Measurements from ENCODE around the gene DUSP22.

Gene DUSP22

DNA sequence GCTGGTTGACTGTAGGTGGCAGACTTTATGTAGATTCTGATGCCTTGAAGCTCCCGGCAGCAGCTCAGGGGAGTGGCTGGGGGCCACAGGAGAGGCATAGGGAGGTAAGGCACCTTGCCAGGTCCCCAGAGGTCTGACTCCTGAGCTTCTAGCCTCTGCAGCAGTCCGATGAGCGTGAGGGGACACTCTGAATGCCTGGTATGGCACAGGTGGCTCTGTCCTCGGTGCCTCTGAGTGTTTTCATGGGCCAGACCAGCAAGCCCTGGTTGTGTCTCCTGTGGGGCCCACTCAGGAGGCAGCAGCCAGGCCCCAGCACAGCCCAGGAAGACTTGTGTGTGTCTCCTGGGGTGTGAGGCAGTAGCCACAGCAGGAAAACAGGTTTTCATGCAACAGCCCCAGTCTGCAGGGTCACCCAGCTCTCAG is 59.6 kb downstream of the DUSP22 start:
- DNase-seq (ENCODE audit: low read depth in 2 of 2), result no peak

- DNase-seq (ENCODE audit: low read depth in 2 of 2), result no peak
Measured at GRCh38 chr6:352474-352873, 60.2 kb downstream of the DUSP22 start.

GRCh38 chr6:352896-353470 is 60.7 kb downstream of the DUSP22 start:
- no peak for DNase-seq (ENCODE audit: low read depth in 2 of 2)

- DNase-seq (ENCODE audit: low read depth in 2 of 2), result no peak
Measured at GRCh38 chr6:353642-354614, 61.6 kb downstream of the DUSP22 start.

GRCh38 chr6:354631-355280 is 62.5 kb downstream of the DUSP22 start:
- DNase-seq (ENCODE audit: low read depth in 2 of 2), result no peak

DNA sequence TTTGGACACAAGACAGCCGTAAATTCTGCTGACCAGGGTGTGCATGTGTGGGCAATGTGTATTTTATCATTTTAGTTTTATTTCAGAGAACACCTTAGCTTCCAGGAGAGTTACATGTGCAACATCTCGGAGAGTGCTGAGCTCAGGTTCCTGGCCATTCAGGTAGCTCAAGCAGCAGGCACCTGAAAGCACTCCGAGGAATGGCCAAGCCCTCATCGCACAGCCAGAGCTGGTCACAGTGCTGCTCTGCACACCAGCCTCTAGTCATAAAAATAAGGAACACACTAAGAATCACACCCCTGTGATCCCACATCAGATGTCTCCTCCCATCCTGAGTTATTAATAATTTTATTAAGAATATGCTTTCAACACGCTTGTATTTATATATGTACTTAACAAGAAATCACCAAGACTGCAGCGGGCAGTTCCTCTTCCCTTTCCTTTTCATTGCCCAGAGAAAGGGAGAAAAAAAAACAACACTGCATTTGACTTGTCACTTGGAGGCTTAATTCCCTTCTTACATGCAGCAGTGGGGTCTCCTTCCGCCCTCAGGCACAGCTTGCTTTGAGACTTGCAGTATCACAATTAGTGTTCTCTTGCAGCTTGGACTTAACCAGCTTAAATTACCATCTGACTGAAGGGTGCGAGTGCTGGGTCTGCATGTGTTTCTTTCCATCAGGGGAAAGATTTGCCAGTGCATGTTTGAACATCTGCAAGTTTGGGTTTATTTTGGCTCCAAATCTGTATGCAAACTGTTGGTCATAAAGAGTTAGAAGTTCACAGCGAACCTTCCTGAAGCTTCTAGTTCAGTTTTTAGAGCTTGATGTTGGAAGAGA is 63.3 kb downstream of the DUSP22 start:
- DNase-seq (ENCODE audit: low read depth in 2 of 2), result no peak

DNA sequence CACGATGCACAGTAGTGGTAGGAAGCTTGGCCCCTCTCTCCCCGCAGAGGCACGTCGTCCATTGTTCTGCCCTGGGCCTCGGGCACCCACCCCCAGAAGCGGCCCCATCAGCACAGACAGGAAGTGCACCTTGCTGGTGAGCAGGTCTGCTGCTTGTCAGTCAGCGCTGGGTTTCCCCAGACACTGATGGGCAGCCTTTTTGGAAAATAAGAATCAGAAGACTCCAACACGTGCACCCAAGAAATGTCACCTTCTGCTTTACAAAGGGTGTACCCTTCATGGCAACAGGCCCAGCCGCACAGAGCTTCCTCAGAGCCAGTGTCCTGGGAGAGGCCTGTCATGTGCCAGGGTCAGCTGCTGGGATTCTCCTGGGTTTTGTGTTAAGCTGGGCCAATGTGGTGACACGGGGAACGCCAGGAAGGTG is 64.6 kb downstream of the DUSP22 start:
- peak in 1 of 2 donors; percentile 27 for DNase-seq (ENCODE audit: low read depth in 2 of 2)

DNA sequence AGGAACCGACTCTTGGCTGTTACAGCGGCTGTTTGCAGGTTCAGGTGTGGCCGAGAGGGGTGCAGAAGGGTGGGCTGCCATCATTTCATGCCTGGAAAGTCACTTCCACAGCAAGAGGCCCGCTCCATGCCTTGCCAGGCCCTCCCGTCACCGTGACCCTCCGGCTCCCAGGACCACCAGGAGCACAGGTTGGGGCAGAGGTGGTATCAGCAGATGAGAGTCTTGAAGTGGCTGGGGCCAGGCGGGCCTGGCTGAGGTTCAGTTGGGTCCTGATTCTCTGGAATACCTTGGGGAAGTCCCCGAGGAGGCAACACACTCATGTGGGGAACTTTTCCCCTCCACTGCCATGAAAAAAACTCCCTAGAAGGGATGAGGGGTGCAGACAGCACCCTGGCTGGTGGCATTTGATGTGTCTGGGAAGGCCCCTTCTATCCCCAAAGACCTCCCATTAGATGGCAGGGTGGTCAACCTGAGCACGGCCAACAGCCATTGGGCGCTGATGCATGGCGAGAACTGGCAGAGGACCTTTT is 65.0 kb downstream of the DUSP22 start:
- DNase-seq (ENCODE audit: low read depth in 2 of 2), result no peak

- DNase-seq (ENCODE audit: low read depth in 2 of 2), result no peak
Measured at GRCh38 chr6:357791-358341, 65.6 kb downstream of the DUSP22 start.

DNA sequence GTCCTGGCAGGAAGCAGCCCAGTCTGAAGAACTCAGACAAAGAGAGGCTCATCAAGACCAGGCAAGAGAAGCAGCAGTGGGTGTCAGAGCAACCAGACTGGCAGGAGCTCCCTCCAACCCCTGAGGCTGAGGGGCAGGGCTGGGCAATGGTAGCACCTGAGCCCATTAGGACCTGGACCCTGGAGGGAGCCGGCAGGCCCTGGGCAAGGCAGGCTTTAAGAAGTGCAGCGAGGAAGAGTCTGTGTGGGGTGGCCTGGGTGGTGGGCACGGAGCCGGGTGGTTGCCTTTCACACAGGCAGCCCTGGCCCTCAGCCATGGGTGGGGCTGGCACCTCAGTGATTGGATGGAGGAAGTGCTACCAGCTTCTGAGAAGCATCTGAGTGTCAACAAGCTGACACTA is 66.1 kb downstream of the DUSP22 start:
- no peak for DNase-seq (ENCODE audit: low read depth in 2 of 2)

DNA sequence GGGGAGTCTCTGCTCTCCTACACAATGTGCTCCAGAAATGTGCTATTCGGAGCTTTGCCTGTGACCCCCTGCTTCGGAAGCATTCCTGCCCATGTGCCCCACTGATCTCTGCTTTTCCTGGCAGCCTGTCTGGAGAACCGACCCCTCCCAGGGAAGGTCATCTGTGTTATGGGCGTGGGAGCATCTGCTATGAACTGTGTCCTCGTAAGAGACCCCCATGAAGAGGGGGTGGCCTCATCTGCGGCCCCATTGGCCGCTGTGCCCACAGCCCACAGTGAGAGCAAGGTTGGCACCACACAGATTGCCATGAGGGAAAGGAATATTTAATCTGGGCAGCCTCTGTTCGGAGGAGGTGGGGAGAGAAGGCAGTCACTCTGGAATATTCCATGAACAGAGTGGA is 66.6 kb downstream of the DUSP22 start:
- DNase-seq (ENCODE audit: low read depth in 2 of 2), result no peak

GRCh38 chr6:359261-360035 is 67.2 kb downstream of the DUSP22 start:
- no peak for DNase-seq (ENCODE audit: low read depth in 2 of 2)

DNA sequence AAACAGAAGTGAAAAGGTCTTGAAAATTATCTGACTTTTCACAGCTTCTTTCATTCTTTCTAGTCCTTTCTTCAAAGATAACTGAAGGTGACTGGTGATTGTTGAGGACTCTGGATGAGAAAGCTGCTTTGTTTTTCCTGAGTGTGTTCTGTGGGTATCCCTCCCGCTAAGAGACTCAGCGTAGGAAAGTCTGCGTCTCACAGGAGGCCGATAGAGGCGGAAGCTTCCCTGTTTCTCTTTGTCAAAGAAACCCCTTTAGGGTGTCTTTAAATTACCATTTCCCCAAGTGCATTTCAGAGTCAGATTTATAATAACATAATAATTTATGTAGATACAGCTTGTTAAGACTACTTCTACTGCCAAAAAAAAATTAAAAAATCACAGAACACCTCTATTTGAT is 68.1 kb downstream of the DUSP22 start:
- no peak for DNase-seq (ENCODE audit: low read depth in 2 of 2)

DNA sequence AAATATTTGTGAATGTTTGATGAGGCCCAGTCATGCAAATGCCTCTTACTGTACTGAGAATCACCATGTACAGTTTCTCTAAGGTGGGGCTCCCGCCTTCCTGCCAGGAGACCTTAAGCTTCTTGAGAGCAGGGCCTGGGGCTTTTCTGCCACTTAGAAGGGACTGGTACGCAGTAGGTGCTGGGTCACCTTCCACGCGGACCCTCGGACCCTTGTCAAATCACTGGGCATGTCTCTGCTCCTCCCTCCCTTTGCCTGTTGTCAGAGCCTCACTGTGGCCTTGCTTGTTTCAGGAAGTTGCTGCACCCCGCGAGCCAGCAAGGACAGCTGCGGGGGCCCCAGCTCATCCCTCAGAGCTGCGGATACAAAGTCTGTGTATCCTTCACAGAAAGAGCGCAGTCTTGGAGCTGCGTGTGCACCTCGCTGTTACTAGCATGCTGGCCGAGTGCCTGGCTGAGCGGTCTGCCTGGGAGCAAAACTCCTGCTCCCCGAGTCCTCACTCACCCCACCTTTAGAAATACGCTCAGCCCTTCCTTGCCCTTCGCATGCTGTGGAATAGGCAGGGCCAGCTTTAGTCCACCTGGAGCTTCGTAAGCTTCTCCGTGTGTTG is 68.6 kb downstream of the DUSP22 start:
- DNase-seq (ENCODE audit: low read depth in 2 of 2), result no peak

DNA sequence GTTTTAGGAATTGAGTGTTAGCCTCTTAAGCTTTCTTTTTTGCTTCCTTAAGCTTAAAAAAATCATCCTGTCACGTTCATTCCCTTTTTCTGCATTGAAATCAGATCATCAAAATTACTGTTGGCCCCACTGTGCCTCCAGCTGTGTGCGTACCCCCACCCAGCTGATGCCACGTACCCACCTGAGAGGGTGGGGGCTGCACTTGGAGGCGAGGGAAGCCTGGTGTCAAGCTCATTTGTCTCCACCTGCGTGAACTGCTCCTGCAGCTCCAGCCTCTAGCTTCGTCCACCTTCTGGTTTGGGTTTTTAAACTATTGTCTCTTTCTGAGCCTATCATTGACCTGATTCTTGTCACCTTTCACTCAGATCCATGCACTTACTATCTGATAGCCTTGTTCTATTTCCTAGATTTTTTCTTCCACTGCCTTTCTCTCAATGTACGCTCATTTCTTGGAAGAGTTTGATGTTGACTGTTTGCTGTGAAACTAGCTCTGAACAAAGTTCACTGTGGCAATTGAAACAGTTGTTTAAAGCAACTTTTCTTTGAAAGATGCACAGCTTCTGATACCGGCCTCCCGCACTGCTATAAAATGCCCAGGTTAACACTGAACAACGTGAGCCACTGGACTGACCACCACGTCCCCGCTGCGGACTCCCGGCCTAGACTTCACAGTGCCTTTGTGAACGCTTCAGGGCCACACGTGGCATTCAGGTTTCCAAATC is 69.3 kb downstream of the DUSP22 start:
- no peak for DNase-seq (ENCODE audit: low read depth in 2 of 2)

- DNase-seq (ENCODE audit: low read depth in 2 of 2), result no peak
Measured at GRCh38 chr6:362231-362923, 70.1 kb downstream of the DUSP22 start.

- DNase-seq (ENCODE audit: low read depth in 2 of 2), result no peak
Measured at GRCh38 chr6:362924-363249, 70.6 kb downstream of the DUSP22 start.

GRCh38 chr6:363291-363690 is 71.0 kb downstream of the DUSP22 start:
- DNase-seq (ENCODE audit: low read depth in 2 of 2), result no peak

- DNase-seq (ENCODE audit: low read depth in 2 of 2), result no peak
Measured at GRCh38 chr6:363909-364308, 71.6 kb downstream of the DUSP22 start.
